DND-41 (cell line): Measurements from ENCODE around the gene KCNJ15.

Source experiments
- ATAC-seq: fragments of 200-7000 bp; cut with Tn5 transposase; 3 replicates; pipeline ENCODE4 v1.9.1; 2021; ENCODE audit warnings: low read depth; ENCODE audit not compliant: insufficient read depth
- DNase-seq: peaks from one replicate; pipeline ENCODE4 v3.0.0-alpha.2; 2020
- H2AFZ ChIP-seq: 2 replicates; pipeline ENCODE4 v1.6.0; 2012; ENCODE audit warnings: low read depth, low read length
- H3K27ac ChIP-seq: 2 replicates; pipeline ENCODE4 v1.5.1; 2012; ENCODE audit warnings: low read length, inconsistent platforms
- H3K27me3 ChIP-seq: fragments of 200-600 bp; sonication (generic); 2 replicates; pipeline ENCODE4 v1.6.0; 2012; ENCODE audit warnings: low read length, mild to moderate bottlenecking, inconsistent platforms; ENCODE audit not compliant: insufficient read depth, poor library complexity
- H3K36me3 ChIP-seq: 2 replicates; pipeline ENCODE4 v1.5.1; 2012; ENCODE audit warnings: low read length, inconsistent platforms; ENCODE audit not compliant: insufficient read depth
- H3K4me1 ChIP-seq: 2 replicates; pipeline ENCODE4 v1.5.1; 2012; ENCODE audit warnings: mild to moderate bottlenecking, low read length; ENCODE audit not compliant: insufficient read depth
- H3K4me2 ChIP-seq: 2 replicates; pipeline ENCODE4 v1.6.0; 2012; ENCODE audit warnings: mild to moderate bottlenecking, moderate library complexity, low read length, inconsistent platforms; ENCODE audit not compliant: insufficient read depth
- H3K4me3 ChIP-seq, 2 experiments: fragments of 200-600 bp in 1 of 2; shearing (Covaris generic) in 1 of 2; 2 replicates each; pipeline ENCODE4 v1.5.1; 2012 to 2016; ENCODE audit warnings: inconsistent platforms in 2 of 2, low read length in 2 of 2, mild to moderate bottlenecking in 2 of 2, low read depth in 1 of 2, moderate library complexity in 1 of 2
- H3K79me2 ChIP-seq: 2 replicates; pipeline ENCODE4 v1.6.0; 2012; ENCODE audit warnings: low read length, inconsistent platforms; ENCODE audit not compliant: insufficient read depth
- H3K9ac ChIP-seq: 2 replicates; pipeline ENCODE4 v1.6.0; 2012; ENCODE audit warnings: low read depth, mild to moderate bottlenecking, inconsistent platforms, low read length, moderate library complexity
- H3K9me3 ChIP-seq: 2 replicates; pipeline ENCODE4 v1.5.1; 2012; ENCODE audit warnings: low read length, moderate library complexity, mild to moderate bottlenecking, inconsistent platforms; ENCODE audit not compliant: insufficient read depth, severe bottlenecking
- H4K20me1 ChIP-seq: 2 replicates; pipeline ENCODE4 v1.6.0; 2012; ENCODE audit warnings: low read length; ENCODE audit not compliant: insufficient read depth
- CTCF ChIP-seq: IDR thresholded peaks from 2 replicates; pipeline ENCODE4 v1.5.1; 2012; ENCODE audit warnings: borderline replicate concordance, low read length, moderate library complexity, mild to moderate bottlenecking; ENCODE audit not compliant: poor library complexity, severe bottlenecking; ENCODE audit errors: extremely low read depth
- EZH2 ChIP-seq: IDR thresholded peaks from 3 replicates; pipeline ENCODE4 v1.6.1; 2012; ENCODE audit warnings: borderline replicate concordance, low read depth, mild to moderate bottlenecking, moderate library complexity, low read length, inconsistent platforms; ENCODE audit not compliant: severe bottlenecking

KCNJ15 gene

GRCh38 chr21:38268864-38269575 lies 12.2 kb downstream of the KCNJ15 start:
- ATAC-seq = no peak
- H3K27me3 ChIP-seq = peaks cover 33% of the 10 kb centered on the region
- no peak for TF ChIP-seq EZH2
- no peak for TF ChIP-seq CTCF
- H3K79me2 ChIP-seq = no peaks in the 10 kb centered on the region
- H3K36me3 ChIP-seq = no peaks in the 10 kb centered on the region
- DNase-seq = no peak
- no peaks in the 10 kb centered on the region for H4K20me1 ChIP-seq
- no peaks in the 10 kb centered on the region for H3K9me3 ChIP-seq
- no peak overlapping the region for H3K27ac ChIP-seq
- no peak overlapping the region for H3K9ac ChIP-seq
- no peak overlapping the region for H3K4me2 ChIP-seq
- H2AFZ ChIP-seq = no peak overlapping the region
- no peak overlapping the region for H3K4me3 ChIP-seq
- no peaks in the 10 kb centered on the region for H3K4me1 ChIP-seq

- no peak for DNase-seq
- Histone ChIP-seq H3K4me1 (no peaks in the 10 kb centered on the region), H2AFZ (no peak overlapping the region), H3K27me3 (peaks cover 36% of the 10 kb centered on the region), H4K20me1 (no peaks in the 10 kb centered on the region), H3K36me3 (no peaks in the 10 kb centered on the region), H3K4me2 (no peak overlapping the region), H3K27ac (no peak overlapping the region), H3K9ac (no peak overlapping the region), H3K4me3 (no peak overlapping the region), H3K79me2 (no peaks in the 10 kb centered on the region), H3K9me3 (no peaks in the 10 kb centered on the region)
- no peak for ATAC-seq
- TF ChIP-seq EZH2 (no peak), CTCF (no peak)
Measured at GRCh38 chr21:38269576-38269936, 12.8 kb downstream of the KCNJ15 start.

- Histone ChIP-seq H3K9ac (no peak overlapping the region), H3K79me2 (no peaks in the 10 kb centered on the region), H3K4me1 (no peaks in the 10 kb centered on the region), H3K9me3 (no peaks in the 10 kb centered on the region), H2AFZ (no peak overlapping the region), H3K4me2 (no peak overlapping the region), H3K27ac (no peak overlapping the region), H4K20me1 (no peaks in the 10 kb centered on the region), H3K27me3 (peaks cover 38% of the 10 kb centered on the region), H3K4me3 (no peak overlapping the region), H3K36me3 (no peaks in the 10 kb centered on the region)
- no peak for TF ChIP-seq CTCF
- no peak for TF ChIP-seq EZH2
- ATAC-seq (no peak), DNase-seq (no peak)
Measured at GRCh38 chr21:38272215-38272614, 15.4 kb downstream of the KCNJ15 start.
